NCI-H345 (cell line): ENCODE data around the gene GAP43.
A peak's percentile ranks its signal among the peaks of the same experiment; 100 is the strongest.
"Not testable (repeated sequence)": the region's sequence is repeated elsewhere in the genome, so short reads cannot be mapped to it uniquely, and the experiment has no call there.

Experiments
- DNase-seq: peaks from one replicate; lab custom pipeline; 2025; lab: John Stamatoyannopoulos, UW

The GAP43 gene

DNA sequence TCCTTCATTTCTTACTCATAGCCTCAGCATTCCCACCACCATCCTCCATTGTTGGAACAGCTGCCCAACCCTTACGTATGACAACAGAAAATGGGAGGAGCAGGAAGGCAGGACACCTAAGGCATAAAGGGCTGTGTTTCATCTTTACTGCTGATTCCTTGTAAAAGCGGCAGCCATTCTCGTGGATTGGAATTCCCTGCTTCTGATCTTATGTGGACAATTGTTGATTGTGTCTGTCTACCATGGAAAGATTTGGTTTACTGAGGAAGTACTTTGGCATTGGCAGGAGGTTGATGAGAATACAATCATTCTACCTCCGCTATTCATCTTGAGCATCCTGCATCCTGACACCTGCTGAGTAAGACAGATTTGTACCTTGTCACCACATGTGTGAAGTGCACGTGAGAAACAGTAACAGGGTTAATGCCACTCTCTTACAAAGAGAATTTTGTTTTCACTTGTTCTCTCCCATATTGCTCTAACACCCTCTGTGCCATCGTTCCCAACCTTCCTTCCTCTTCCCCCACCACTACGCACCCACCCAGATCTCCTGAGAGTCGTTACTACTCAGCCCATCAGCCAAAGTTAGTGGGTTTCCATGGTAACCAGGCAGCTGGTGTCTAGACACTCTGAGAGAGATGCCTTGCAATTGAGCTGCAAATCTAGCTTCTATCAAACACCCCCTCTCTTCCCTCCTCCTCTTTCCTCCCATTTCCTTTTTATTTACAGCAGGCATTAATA, 75.7 kb downstream of the GAP43 start:
- DNase-seq, result no peak

- no peak for DNase-seq
Observed at GRCh38 chr3:115699706-115700105, 76.4 kb downstream of the GAP43 start.

DNA sequence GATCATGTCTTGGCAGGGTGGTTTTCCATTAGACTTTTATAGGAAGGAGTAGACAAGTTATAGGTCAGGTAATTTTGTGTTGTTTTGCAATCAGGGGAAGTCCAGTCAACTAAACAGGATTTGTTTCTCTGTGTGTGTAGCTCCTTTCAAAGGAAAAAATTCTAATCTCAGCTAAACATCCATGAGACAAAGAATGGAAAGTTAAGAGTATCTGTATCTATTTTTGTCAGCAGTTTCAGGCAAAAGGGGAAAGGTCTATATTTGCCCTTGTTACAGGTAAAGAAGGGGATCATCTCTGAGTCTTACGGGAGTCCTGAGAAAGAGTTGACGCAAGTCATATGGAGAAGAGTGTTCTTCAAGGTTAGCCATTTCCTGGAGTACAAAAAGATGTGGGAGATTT, 79.3 kb downstream of the GAP43 start:
- DNase-seq, result no peak

- no peak for DNase-seq
Observed at GRCh38 chr3:115704661-115705338, 81.5 kb downstream of the GAP43 start.

GRCh38 chr3:115706311-115706829, 83.1 kb downstream of the GAP43 start:
- no peak for DNase-seq

DNA sequence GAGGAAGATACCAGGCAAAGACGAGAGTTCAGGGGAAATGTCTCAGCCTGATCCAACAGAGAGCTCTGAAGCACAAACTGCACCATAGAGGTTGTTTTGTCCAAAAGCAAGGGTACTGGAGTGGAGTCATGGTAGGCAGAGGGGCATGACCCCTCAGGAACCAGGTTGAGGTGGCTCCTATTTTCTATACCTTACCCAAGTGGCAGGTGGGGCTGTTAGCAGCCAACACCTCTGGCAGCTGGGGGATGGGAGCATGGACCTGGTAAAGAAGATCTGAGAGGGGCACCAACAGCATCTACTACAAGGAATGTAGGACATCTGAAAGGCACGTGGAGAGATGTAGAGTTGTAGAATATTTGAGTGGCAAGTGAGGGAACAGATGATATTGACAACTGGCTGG, 85.2 kb downstream of the GAP43 start:
- no peak for DNase-seq

DNA sequence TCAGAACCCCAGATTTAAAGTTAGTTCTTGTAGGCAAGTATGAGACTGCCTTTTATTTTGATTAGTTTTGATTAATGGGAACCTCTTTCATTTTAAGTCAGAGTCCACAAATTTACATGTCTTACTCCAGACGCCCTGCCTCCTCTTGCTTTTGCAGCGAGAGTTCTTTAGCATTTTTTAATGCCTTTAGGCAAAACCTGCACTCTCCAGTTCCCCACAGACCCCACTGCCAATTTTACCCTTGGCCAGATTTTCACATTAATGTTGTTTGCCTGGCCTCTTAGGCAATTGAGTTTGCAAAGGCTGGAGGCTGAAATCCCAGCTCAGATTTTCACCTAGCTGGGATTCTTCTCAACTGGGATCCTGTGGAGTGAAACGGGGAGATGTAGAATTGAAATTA, 85.8 kb downstream of the GAP43 start:
- DNase-seq, result no peak

DNA sequence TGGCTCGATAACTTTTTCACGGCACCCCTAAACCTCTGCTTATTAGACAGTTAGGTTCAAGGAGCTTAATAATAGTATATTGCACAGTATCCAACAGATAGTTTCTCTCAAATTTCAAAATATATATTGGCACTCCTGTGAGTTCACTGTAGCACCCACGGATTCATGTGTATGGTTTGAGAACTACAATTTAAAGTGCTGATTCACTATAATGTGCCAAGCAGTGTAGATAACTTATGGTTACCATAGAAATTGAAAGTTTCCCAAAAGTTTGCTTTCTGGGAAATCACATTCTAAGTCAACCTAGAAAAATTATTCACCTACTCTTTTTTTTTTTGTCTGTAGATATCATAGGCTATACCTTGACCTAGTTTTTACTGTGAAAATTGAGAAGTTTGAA, 86.6 kb downstream of the GAP43 start:
- no peak for DNase-seq

DNA sequence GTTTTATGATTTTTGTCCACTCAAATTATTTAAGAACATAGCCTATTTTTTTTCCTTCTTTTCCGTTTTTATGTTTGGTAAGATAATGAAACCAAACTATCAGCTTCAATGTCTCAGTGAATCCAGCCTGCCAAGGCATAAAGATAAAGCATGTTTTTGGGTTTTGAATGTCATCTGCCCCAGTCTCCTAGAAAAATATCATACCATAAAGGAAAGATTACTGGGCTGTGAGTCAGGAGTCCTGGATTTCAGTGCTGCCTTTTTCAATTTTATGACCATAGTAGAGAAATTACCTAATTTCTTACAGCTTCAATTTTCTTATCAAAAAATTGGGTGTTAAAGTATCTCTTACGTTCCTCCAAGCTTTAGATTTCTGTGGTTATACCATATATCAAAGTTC, 87.5 kb downstream of the GAP43 start:
- no peak for DNase-seq

- no peak for DNase-seq
Observed at GRCh38 chr3:115712871-115713270, 89.6 kb downstream of the GAP43 start.

DNA sequence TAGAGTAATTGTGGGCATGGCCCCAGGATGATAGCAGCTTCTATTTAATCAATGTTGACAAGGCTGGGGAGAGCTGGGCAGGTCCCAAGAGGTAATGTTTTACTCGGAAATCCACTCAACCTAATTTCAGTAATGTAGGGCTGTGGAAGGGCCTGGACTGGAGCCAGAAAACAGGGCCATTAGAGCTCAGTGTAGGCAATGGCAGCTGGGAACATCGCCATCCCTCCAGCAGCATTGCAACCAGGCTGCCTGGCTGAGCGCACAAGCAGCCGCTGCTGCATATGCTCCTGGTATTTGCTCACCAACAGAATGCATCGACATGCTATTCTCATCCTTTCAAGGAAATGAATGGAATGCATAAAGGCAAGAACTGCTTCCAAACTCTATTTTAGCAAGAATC, 90.0 kb downstream of the GAP43 start:
- DNase-seq, result peak; percentile 75

- no peak for DNase-seq
Observed at GRCh38 chr3:115715241-115715745, 92.0 kb downstream of the GAP43 start.

DNA sequence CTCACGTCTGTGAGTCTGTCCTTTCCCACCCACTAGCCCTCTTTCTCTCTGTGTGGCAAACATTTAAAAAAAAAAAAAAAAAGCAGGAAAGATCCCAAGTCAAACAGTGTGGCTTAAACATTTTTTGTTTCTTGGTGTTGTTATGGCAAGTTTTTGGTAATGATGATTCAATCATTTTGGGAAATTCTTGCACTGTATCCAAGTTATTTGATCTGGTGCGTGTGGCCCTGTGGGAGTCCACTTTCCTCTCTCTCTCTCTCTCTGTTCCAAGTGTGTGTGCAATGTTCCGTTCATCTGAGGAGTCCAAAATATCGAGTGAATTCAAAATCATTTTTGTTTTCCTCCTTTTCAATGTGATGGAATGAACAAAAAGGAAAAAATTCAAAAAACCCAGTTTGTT, 97.7 kb downstream of the GAP43 start:
- no peak for DNase-seq

DNA sequence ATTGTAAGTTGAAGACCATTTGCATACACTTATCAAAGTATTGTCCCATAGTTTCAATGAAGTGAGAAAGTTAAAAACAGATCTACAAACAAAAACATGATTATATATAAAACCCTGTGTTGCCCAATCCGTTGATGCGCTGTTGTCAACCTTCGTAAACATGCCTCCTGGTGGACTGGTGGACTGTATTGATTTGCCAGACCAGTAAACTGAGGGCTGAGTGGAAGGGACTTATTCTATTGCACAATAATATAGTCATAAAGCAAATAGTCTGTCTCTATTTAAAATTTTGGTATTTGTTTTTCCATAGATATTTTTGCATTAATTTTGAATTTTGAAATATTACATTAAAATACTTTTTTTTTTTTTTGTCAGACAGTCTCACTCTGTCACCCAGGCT, 102.5 kb downstream of the GAP43 start:
- no peak for DNase-seq

GRCh38 chr3:115727135-115727534, 103.8 kb downstream of the GAP43 start:
- no peak for DNase-seq

- DNase-seq, result no peak
Observed at GRCh38 chr3:115728013-115728412, 104.7 kb downstream of the GAP43 start.

DNA sequence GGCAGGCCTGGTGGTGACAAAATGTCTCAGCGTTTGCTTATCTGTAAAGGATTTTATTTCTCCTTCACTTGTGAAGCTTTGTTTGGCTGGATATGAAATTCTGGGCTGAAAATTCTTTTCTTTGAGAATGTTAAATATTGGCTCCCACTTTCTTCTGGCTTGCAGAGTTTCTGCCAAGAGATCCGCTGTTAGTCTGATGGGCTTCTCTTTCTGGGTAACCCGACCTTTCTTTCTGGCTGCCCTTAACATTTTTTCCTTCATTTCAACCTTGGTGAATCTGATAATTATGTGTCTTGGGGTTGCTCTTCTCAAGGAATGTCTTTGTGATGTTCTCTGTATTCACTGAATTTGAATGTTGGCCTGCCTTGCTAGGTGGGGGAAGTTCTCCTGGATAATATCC, 113.0 kb downstream of the GAP43 start:
- not testable (repeated sequence) for DNase-seq

DNA sequence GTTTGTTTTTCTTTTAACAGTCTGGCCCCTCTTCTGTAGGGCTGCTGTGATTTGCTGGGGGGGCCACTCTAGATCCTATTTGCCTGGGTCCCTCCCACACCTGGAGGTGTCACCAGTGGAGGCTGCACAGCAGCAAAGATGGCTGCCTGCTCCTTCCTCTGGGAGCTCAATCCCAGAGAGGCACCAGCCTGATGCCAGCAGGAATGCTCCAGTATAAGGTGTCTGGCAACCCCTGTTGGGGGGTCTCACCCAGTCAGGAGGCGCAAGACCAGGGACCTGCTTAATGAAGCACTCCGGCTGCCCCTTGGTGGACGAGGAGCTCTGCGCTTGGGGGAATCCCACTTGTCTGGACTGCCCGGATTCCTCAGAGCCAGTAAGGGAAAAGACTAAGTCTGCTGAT, 118.3 kb downstream of the GAP43 start:
- DNase-seq, result no peak

GRCh38 chr3:115744516-115744915, 121.2 kb downstream of the GAP43 start:
- not testable (repeated sequence) for DNase-seq

GRCh38 chr3:115752978-115753377, 129.7 kb downstream of the GAP43 start:
- DNase-seq, result not testable (repeated sequence)

DNA sequence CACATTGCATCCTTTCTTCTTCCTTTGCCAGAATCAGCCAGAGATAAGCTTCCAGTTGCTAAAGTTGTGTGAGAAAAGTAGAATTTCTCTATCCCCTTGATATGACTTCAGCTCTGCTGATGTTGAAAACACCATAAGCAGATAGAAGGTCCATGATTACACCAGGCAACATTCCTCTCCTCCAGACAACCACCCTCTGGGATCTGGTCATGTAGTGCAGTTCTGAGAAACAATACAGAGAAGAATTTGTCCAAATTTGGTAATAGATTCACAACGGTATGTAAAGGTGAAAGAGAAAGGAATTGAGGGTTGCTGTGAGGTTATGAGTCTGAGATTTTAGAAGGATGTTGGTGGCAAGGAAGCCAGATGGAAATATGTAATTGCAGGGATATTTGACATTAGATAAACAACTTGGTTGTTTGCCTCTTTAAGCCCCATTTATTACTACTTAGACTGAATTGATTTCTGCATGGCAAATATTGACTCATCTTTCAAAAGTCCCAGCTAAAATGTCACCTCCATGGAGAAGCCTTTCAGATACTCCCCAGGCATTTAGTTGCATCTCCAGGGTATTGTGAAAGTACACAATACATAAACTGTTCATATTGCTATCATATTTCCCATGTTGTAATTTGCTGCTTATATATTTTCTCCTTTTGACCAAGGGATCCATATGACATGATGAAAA, 134.9 kb downstream of the GAP43 start:
- peak; percentile 70 for DNase-seq

- no peak for DNase-seq
Observed at GRCh38 chr3:115760716-115761115, 137.4 kb downstream of the GAP43 start.

GRCh38 chr3:115761927-115762305, 138.6 kb downstream of the GAP43 start:
- DNase-seq, result no peak
